Coronary artery (tissue), 2 donors: ENCODE data around the gene NCEH1.

ENCODE experiments used
- DNase-seq: peaks from one replicate; pipeline ENCODE4 v3.0.0-alpha.2; 2017; ENCODE audit warnings: low spot score
- H3K27ac ChIP-seq, 2 donors: fragments of 200-600 bp; sonication (generic); one replicate each; pipeline ENCODE4 v1.5.1; 2016 to 2019
- H3K4me3 ChIP-seq: fragments of 200-600 bp; sonication (generic); 2 replicates; pipeline ENCODE4 v1.5.1; 2016; ENCODE audit warnings: mild to moderate bottlenecking, moderate library complexity
- TF ChIP-seq, protein P1 (sequence below): fragments of 200-600 bp; sonication (generic); IDR thresholded peaks from one replicate; pipeline ENCODE4 v1.5.1; 2019; ENCODE audit warnings: antibody characterized with exemption

Gene NCEH1

DNA sequence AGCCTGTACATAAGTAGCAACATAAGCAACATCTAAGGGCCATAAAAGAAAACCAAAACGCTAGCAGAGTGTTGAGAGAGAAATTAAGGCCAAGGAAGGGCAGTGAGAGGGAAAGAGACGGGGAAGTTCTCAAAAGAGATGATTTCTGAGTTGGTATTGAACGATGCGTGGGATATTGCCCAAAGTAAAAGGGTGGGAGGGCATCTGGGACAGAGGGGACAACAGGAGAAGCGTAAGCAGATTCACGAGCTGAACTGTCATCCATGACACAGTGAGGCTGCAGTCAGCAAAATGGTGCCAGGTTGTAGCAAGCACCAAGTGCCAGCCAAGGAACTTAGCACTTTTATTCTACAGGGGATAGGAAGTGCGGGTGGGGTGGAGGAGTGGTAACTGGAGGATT is 11.8 kb downstream of the NCEH1 start:
- TF ChIP-seq, protein P1, sequence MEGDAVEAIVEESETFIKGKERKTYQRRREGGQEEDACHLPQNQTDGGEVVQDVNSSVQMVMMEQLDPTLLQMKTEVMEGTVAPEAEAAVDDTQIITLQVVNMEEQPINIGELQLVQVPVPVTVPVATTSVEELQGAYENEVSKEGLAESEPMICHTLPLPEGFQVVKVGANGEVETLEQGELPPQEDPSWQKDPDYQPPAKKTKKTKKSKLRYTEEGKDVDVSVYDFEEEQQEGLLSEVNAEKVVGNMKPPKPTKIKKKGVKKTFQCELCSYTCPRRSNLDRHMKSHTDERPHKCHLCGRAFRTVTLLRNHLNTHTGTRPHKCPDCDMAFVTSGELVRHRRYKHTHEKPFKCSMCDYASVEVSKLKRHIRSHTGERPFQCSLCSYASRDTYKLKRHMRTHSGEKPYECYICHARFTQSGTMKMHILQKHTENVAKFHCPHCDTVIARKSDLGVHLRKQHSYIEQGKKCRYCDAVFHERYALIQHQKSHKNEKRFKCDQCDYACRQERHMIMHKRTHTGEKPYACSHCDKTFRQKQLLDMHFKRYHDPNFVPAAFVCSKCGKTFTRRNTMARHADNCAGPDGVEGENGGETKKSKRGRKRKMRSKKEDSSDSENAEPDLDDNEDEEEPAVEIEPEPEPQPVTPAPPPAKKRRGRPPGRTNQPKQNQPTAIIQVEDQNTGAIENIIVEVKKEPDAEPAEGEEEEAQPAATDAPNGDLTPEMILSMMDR = no peak
- H3K27ac ChIP-seq = peak overlapping the region in 1 of 2 donors; percentile 66
- no peak overlapping the region for H3K4me3 ChIP-seq

DNA sequence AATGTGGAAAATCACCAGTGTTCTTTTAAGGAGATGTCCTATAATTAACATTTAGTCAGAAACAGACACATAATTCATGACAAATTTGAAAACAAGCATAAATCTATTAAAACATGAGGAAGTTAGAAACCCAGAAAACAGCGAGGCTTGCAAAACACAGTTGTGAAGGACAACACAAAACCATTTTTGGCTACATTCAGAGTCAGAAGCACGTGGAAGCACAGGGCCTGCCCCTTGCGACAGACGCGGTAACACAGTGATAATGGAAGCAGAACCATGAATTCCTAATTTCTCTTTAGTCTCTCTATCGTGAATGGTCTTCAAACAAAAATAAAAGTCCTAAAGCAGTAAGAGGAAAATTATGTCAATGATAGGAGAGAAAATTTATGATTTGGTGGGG is 12.2 kb downstream of the NCEH1 start:
- Histone ChIP-seq H3K27ac (peak overlapping the region in 1 of 2 donors; percentile 66), H3K4me3 (no peak overlapping the region)
- TF ChIP-seq, protein P1 = no peak
- DNase-seq = no peak

More for the DNA sequence above, 11.8 kb downstream of the NCEH1 start:
- no peak for DNase-seq

DNA sequence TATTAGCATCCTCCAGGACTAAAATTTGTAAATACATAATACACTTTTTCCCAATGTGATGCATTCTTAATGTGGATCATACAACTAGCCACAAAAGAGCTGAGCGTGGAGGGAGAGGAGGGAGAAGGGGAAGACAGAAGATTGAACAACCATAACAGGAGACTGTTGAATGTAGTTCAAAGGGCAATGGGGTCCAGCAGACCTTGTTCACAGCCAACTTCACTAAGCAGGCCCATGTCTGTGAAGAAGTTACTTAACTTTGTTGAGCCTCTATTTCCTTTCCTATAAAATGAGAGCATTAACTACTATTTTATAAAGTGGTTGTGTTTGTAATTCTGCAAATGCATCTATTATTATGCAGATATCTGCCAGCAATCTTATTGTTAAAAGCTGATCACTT is 13.3 kb downstream of the NCEH1 start:
- Histone ChIP-seq H3K27ac (no peak overlapping the region), H3K4me3 (no peak overlapping the region)
- DNase-seq = no peak
- TF ChIP-seq, protein P1 = no peak

DNA sequence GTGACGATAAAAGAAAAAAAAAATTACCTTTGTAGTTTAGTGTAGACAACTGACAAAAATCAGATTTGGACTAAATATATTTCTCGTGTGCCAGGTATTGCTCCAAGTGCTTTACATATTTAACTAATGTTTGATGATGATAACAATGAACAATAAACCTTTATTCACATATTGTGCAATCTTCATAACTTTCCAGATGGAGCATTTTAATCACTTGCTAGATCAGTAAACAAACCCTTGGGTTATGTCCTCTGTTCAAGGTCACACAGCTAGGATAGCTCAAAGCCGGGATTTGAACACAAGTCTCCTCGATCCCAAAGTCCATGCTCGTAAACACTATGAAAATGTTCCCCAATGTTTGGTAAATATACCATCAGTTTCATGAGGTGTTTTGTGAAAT is 14.5 kb downstream of the NCEH1 start:
- no peak for DNase-seq
- Histone ChIP-seq H3K27ac (no peak overlapping the region), H3K4me3 (no peak overlapping the region)
- TF ChIP-seq, protein P1 = no peak

DNA sequence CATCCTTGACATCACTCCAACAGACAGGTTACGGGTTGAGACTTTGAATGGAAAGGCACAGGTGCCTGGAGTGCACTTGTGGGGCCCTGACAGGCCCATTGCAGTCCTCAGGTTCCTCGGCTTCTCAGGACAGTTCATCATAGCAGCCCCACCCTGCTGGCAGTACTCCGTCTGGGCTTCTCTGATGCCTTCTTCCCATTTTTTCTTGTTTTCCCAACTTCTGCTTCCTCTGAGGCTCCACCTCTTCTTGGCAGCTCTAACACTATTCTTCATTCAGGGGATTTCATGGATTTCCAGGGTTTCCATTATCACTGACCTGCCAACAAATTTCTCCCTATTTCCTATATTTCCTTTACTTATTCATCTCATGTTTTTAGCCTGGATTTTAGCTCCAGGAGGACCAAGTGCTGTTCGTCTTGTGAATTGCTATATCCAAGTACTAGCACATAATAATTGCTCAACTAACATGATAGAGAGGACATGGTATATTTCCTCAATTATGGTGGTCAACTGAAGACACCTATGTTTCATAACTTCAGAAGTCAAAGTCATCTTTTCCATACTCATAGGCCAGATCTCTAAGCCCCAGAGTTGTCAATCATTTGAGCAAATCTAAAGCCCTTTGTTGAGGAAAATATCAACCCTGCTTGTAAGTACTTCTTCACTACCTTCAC is 16.2 kb downstream of the NCEH1 start:
- Histone ChIP-seq H3K4me3 (no peak overlapping the region), H3K27ac (no peak overlapping the region)
- DNase-seq = no peak
- TF ChIP-seq, protein P1 = no peak

DNA sequence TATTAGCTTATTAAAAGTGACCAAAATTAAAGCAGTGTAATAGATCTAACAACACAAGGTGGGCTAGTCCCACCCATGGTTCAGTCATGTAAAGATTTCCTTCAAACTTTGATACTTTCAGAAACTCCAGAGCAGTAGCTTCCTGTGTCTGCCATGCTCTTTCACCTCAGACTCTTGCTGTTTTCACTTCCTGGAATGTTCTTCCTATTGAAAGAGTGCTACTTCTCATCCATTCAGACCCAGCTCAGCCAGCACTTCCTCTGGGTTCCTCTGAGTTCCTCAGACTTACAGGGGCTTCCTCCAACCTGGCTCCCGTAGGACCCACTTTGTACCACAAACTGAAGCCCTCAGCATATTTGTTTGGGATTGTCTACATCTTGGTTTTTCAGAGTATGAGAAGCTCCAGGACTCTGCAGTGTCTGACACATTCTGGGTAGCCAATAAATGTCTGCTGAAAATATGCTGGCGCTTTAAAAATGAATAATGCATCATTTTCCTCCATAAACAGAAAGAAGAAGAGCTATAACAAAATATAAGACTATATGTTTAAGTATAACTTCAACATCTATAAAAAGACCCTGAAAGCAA is 18.0 kb downstream of the NCEH1 start:
- Histone ChIP-seq H3K27ac (no peak overlapping the region), H3K4me3 (no peak overlapping the region)
- no peak for DNase-seq
- TF ChIP-seq, protein P1 = no peak

DNA sequence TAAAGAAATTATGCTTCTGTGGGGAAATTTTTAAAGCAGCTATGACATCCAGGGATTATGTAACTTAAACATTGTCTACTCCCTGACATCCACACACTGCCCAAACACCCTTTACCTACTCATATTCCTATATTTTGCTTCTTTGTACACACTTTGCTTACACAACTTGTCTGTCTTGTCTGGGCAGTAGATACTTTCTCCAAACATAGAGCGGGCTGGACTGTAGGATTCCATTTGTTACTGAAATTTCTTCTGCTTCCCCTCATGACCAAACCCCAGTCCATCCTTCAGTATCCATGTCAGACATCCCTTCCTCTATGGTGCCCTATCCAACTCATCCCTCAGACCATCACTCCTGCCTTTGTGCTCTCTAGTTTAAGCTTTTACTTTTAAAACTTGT is 19.9 kb downstream of the NCEH1 start:
- DNase-seq = no peak
- Histone ChIP-seq H3K4me3 (no peak overlapping the region), H3K27ac (no peak overlapping the region)
- TF ChIP-seq, protein P1 = no peak
